ENCODE measurements around the gene PIK3R6.

PIK3R6 gene

DNA sequence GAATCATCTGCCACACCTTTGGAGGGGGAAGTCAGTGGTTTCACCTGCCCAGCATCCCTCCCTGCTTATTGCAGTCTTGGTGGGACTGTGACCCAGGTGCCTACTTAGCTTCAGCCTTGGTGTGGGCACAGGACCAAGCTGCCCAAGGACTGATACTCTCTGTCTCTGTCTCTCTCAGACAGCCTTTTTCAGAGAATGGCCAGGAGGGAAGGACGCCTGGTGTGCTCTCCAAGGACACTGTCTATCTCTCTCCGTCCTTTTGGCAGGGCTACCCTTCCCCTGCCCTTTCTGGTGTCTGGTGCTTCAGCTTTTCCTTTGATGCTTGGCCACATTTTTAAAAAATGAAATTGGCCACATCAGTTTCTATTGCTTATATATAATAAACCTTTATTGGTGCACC, 19.6 kb downstream of the PIK3R6 start:
- DNase-seq (ENCODE audit: extremely low read depth, insufficient read length), result no peak
- TF ChIP-seq, protein P1, sequence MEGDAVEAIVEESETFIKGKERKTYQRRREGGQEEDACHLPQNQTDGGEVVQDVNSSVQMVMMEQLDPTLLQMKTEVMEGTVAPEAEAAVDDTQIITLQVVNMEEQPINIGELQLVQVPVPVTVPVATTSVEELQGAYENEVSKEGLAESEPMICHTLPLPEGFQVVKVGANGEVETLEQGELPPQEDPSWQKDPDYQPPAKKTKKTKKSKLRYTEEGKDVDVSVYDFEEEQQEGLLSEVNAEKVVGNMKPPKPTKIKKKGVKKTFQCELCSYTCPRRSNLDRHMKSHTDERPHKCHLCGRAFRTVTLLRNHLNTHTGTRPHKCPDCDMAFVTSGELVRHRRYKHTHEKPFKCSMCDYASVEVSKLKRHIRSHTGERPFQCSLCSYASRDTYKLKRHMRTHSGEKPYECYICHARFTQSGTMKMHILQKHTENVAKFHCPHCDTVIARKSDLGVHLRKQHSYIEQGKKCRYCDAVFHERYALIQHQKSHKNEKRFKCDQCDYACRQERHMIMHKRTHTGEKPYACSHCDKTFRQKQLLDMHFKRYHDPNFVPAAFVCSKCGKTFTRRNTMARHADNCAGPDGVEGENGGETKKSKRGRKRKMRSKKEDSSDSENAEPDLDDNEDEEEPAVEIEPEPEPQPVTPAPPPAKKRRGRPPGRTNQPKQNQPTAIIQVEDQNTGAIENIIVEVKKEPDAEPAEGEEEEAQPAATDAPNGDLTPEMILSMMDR (IDR thresholded peaks at IDR 0.05; ENCODE audit: insufficient read depth, low read length, poor library complexity, severe bottlenecking), result no peak
- Histone ChIP-seq H3K36me3 (ENCODE audit: control insufficient read depth, insufficient read depth, low read length) (peaks cover 32% of the 10 kb centered on the region), H3K27me3 (replicated peaks; ENCODE audit: control insufficient read depth, insufficient read depth, low read length) (no peaks in the 10 kb centered on the region), H3K4me3 (replicated peaks; ENCODE audit: low read depth, low read length) (no peak overlapping the region)

DNA sequence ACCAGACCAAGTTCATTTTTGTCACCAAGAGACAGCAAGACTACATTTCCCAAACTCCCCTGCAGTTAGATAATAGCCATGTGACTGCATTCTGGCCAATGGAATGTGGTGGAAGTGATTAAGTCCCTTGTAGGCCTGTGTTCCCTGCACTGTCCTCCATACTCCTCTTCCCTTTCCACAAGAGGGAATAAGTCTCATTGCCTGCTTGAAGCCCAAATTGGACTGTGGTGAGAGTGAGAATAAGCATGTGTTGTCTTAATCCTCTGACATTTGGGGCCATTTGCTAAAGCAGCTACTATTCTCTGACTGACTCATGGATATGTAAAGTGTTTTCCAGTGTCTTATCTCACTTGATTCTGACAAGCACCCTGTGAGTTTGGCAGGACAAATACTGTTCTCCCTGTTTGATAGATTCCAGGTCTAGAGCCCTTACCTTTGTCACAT, 20.7 kb downstream of the PIK3R6 start:
- no peak for DNase-seq (ENCODE audit: extremely low read depth, insufficient read length)
- no peaks in the 10 kb centered on the region for H3K27me3 ChIP-seq (replicated peaks; ENCODE audit: control insufficient read depth, insufficient read depth, low read length)
- TF ChIP-seq, protein P1 (IDR thresholded peaks at IDR 0.05; ENCODE audit: insufficient read depth, low read length, poor library complexity, severe bottlenecking), result no peak
- no peak overlapping the region for H3K4me3 ChIP-seq (replicated peaks; ENCODE audit: low read depth, low read length)
- peaks cover 36% of the 10 kb centered on the region for H3K36me3 ChIP-seq (ENCODE audit: control insufficient read depth, insufficient read depth, low read length)

DNA sequence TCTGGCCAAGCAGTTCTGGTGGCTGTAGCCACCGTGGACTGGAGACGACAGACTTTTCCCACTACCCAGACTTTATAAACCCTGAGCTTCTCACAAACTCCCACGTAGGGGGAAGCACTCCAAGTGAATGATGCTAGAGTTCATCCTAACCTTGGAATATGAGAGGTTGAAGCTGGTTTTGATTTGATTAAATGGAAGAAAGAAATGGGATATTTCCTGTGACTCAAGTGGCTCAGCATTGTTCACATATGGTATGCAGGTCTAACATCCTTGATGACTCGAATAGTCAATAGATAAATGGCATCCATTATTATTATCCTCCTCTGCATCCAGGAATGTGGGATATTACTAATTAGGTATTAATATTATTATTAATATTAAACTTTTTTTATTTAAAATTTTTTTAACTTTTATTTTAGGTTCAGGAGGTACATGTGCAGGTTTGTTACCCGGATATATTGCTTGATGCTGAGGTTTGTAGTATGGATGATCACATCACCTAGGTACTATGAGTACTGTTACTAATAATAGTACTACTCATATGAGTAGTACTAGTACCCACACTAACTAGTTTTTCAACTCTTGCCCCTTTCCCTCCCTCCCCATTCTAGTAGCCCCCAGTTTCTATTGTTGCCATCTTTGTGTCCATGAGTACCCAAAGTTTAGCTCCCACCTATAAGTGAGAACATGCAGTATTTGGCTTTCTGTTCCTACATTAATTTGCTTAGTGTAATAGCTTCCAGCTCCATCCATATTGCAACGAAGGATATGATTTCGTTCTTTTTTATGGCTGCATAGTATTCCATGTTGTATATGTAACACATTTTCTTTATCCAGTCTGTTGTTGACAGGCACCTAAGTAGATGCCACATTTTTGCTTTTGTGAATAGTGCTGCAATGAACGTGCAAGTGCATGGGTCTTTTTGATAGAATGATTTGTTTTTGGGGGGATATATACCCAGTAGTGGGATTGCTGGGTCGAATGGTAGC, 22.9 kb downstream of the PIK3R6 start:
- DNase-seq (ENCODE audit: extremely low read depth, insufficient read length), result no peak
- TF ChIP-seq, protein P1 (IDR thresholded peaks at IDR 0.05; ENCODE audit: insufficient read depth, low read length, poor library complexity, severe bottlenecking), result no peak
- H3K27me3 ChIP-seq (replicated peaks; ENCODE audit: control insufficient read depth, insufficient read depth, low read length), result no peaks in the 10 kb centered on the region
- H3K4me3 ChIP-seq (replicated peaks; ENCODE audit: low read depth, low read length), result no peak overlapping the region
- peaks cover 36% of the 10 kb centered on the region for H3K36me3 ChIP-seq (ENCODE audit: control insufficient read depth, insufficient read depth, low read length)

DNA sequence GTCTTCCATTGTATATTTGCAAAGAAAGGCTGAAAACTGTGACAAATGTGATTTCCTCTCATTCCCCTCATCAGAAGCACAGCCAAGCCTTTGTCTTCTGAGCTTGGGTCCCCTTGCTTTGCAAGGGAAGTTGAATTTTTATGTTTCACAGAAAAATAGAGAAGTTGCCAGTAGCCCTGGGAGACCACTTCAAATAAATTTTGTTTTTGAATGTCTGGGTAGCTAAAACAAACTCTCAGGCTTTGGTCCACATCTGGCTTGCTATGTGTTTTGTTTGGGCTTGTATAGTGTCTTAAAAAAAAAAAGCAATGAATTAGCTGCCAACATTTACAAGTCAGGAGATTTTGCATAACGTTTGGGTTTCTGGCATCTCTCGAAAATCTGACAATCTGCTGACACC, 24.1 kb downstream of the PIK3R6 start:
- TF ChIP-seq, protein P1 (IDR thresholded peaks at IDR 0.05; ENCODE audit: insufficient read depth, low read length, poor library complexity, severe bottlenecking), result no peak
- no peak for DNase-seq (ENCODE audit: extremely low read depth, insufficient read length)

DNA sequence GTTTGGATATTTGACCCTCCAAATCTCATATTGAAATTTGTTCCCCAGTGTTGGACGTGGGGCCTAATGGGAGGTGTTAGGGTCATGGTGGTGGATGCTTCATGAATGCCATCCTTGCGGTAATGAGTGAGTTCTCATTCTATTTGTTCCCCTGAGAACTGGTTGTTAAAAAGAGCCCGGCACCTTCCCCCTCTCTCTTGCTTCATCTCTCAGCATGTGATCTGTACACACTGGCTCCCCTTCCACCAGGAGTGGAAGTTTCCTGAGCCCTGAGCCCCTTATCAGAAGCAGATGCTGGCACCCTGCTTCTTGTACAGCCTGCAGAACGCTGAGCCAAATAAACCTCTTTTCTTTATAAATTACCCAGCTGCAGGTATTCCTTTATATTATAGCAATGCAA, 25.6 kb downstream of the PIK3R6 start:
- DNase-seq (ENCODE audit: extremely low read depth, insufficient read length), result no peak
- Histone ChIP-seq H3K27me3 (replicated peaks; ENCODE audit: control insufficient read depth, insufficient read depth, low read length) (no peaks in the 10 kb centered on the region), H3K4me3 (replicated peaks; ENCODE audit: low read depth, low read length) (no peak overlapping the region), H3K36me3 (ENCODE audit: control insufficient read depth, insufficient read depth, low read length) (peaks cover 37% of the 10 kb centered on the region)
- TF ChIP-seq, protein P1 (IDR thresholded peaks at IDR 0.05; ENCODE audit: insufficient read depth, low read length, poor library complexity, severe bottlenecking), result no peak

More for the DNA sequence above, 24.1 kb downstream of the PIK3R6 start:
- no peak overlapping the region for H3K4me3 ChIP-seq (replicated peaks; ENCODE audit: low read depth, low read length)
- H3K36me3 ChIP-seq (ENCODE audit: control insufficient read depth, insufficient read depth, low read length), result peaks cover 34% of the 10 kb centered on the region
- no peaks in the 10 kb centered on the region for H3K27me3 ChIP-seq (replicated peaks; ENCODE audit: control insufficient read depth, insufficient read depth, low read length)
